Measurements from ENCODE around the gene SPATA6. TPM values are rescaled to one million over a fixed set of nuclear protein-coding genes. Genes with fewer than 3 reads are reported as not detected.
"Not testable (repeated sequence)": the region's sequence is repeated elsewhere in the genome, so short reads cannot be mapped to it uniquely, and the experiment has no call there.

Gene SPATA6
- total RNA-seq, 1 donor from 2014 or later, result 0.91 TPM

DNA sequence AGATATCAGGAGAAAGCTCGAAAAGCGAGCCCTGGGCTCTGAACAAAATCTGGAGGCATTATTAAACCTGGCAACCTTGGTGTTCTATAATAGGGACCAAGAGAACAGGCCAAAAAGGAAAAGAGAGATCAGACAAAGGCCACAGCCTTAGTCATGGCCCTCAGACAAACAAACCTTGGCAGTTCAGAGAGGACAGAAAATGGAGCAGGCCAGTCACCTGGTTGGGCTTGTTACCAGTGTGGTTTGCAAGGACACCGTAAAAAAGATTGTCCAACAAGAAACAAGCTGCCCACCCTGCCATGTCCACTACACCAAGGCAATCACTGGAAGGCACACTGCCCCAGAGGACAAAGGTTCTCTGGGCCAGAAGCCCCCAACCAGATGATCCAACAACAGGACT, 31.2 kb downstream of the SPATA6 start:
- H3K27ac Mint-ChIP-seq; H3K27me3 Mint-ChIP-seq (ENCODE audit: insufficient read depth); H3K36me3 Mint-ChIP-seq (ENCODE audit: low read depth); DNase-seq (ENCODE audit: low spot score); intact Hi-C loops (cut with micrococcal nuclease); H3K4me1 Mint-ChIP-seq (ENCODE audit: low read depth); H3K4me3 Mint-ChIP-seq: not testable (repeated sequence)
- peaks cover 23% of the 10 kb centered on the region for H3K9me3 Mint-ChIP-seq

DNA sequence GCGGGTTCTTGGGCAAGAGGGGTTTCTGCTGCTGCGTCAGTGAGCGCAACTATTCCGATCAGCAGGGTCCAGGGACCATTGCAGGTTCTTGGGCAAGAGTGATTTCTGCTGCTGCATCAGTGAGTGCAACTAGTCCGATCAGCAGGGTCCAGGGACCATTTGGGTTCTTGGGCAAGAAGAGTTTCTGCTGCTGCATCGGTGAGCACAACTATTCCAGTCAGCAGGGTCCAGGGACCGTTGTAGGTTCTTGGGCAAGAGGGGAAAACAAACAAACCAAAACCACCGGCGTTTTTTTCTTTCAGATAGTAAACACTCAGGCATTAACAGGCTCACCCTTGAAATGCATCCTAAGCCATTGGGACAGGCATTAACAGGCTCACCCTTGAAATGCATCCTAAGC, 32.6 kb downstream of the SPATA6 start:
- Mint-ChIP-seq H3K4me3 (no peak overlapping the region), H3K9me3 (peaks cover 21% of the 10 kb centered on the region), H3K27me3 (ENCODE audit: insufficient read depth) (no peaks in the 10 kb centered on the region), H3K36me3 (ENCODE audit: low read depth) (no peaks in the 10 kb centered on the region), H3K27ac (no peak overlapping the region), H3K4me1 (ENCODE audit: low read depth) (no peaks in the 10 kb centered on the region)
- DNase-seq (ENCODE audit: low spot score), result no peak
- intact Hi-C loops (cut with micrococcal nuclease), result no loop called here

DNA sequence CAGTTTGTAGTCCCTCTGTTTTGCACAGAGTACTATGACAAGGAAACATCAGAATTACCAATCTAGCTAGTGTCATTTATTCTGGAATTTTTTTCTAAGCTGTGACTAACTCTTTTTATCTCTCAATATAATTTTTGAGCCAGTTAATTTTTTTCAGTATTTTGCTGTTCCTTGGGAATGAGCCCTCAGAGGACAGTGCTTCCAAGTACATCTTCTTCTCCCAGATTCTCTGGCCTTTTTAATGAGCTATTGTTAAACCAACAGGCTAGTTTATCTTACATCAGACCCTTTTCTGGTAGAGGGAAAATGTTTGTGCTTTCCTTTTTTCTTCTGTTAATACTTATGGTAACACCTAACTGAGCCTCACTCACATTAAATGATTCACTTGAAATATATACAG, 34.6 kb downstream of the SPATA6 start:
- H3K27ac Mint-ChIP-seq; H3K36me3 Mint-ChIP-seq (ENCODE audit: low read depth); H3K4me3 Mint-ChIP-seq; DNase-seq (ENCODE audit: low spot score); H3K4me1 Mint-ChIP-seq (ENCODE audit: low read depth); intact Hi-C loops (cut with micrococcal nuclease); H3K27me3 Mint-ChIP-seq (ENCODE audit: insufficient read depth): not testable (repeated sequence)
- peaks cover 10% of the 10 kb centered on the region for H3K9me3 Mint-ChIP-seq

DNA sequence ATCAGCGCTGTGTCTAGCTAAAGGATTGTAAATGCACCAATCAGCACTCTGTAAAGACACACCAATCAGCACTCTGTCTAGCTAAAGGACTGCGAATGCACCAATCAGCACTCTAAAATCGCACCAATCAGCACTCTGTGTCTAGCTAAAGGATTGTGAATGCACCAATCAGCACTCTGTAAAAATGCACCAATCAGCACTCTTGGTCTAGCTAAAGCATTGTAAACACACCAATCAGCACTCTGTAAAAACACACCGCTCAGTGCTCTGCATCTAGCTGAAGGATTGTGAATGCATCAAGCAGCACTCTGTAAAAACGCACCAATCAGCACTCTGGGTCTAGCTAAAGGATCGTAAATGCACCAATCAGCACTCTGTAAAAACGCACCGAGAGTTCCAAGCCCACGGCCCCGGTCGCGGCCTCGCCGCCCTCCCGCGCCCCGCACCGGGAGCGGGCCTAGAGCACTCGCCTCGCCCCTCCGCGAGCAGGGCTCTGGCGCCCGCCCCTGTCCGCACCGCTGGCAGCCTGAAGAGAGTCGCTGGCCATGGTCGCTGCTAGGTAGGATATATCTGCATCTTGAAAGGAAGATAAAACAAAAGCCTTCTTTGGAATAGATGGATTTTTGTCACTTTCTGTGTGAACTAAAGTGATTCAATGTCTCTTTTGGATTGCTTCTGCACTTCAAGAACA, 36.5 kb downstream of the SPATA6 start:
- H3K36me3 Mint-ChIP-seq (ENCODE audit: low read depth); H3K27ac Mint-ChIP-seq; H3K4me3 Mint-ChIP-seq; H3K27me3 Mint-ChIP-seq (ENCODE audit: insufficient read depth); intact Hi-C loops (cut with micrococcal nuclease); H3K4me1 Mint-ChIP-seq (ENCODE audit: low read depth); DNase-seq (ENCODE audit: low spot score): not testable (repeated sequence)
- peaks cover 10% of the 10 kb centered on the region for H3K9me3 Mint-ChIP-seq

DNA sequence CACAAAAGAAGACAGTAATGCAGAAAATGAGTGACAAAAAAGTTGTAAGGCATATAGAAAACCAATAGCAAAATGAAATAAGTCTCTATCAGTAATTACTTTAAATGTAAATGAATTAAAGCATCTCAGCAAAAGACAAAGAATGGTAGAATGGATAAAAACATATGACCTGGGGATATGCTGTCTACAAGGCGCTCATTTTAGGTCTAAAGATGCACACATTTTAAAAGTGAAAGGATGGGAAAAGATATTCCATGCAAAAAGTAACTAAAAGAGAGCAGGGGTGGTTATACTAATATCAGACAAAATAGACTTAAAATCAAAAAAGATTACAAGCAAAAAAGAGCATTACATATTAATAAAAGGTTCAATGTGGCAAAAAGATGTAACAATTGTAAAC, 41.2 kb downstream of the SPATA6 start:
- Mint-ChIP-seq H3K4me1 (ENCODE audit: low read depth) (no peaks in the 10 kb centered on the region), H3K27me3 (ENCODE audit: insufficient read depth) (no peaks in the 10 kb centered on the region), H3K4me3 (no peak overlapping the region), H3K9me3 (peaks cover 1% of the 10 kb centered on the region), H3K27ac (no peak overlapping the region), H3K36me3 (ENCODE audit: low read depth) (no peaks in the 10 kb centered on the region)
- intact Hi-C loops (cut with micrococcal nuclease), result no loop called here
- DNase-seq (ENCODE audit: low spot score), result no peak

DNA sequence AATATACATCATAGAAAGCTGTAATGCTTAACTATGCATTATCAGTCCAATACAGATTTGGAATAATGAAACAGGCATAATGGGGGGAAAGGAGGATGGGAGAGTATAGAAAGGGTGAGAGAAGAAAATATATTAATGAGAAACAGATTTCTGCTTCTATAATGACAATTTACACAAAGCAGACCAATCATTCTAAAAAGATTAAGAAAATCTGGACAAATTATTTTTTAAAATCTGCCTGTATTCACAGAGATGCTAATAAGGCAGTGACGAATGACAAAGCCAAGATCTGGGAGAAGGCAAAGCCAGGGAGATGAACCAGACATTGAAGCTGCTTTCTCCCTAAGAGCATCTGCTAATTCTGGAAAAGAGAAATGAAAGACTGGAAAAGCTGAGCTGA, 50.0 kb downstream of the SPATA6 start:
- intact Hi-C loops (cut with micrococcal nuclease), result no loop called here
- Mint-ChIP-seq H3K27ac (no peak overlapping the region), H3K4me3 (no peak overlapping the region), H3K27me3 (ENCODE audit: insufficient read depth) (peaks cover 1% of the 10 kb centered on the region), H3K9me3 (no peaks in the 10 kb centered on the region), H3K4me1 (ENCODE audit: low read depth) (no peaks in the 10 kb centered on the region), H3K36me3 (ENCODE audit: low read depth) (no peaks in the 10 kb centered on the region)
- DNase-seq (ENCODE audit: low spot score), result no peak

DNA sequence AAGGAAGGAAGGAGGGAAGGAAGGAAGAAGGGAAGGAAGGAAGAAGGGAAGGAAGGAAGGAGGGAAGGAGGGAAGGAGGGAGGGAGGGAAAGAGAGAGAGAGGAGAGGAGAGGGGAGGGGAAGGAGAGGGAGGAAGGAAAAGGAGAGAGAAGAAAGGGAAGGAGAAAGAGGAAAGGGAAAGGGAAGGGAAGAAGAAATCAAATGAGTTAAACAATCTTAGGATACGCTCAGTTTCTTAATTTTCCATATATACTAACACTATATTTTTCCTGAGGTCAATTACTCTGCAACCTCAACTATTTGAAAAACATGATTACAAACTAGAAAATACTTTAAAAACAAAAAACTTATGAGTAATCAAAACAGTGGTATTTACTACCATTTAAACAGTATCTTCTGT, 53.3 kb downstream of the SPATA6 start:
- no peaks in the 10 kb centered on the region for H3K4me1 Mint-ChIP-seq (ENCODE audit: low read depth)
- no peaks in the 10 kb centered on the region for H3K36me3 Mint-ChIP-seq (ENCODE audit: low read depth)
- no peak for DNase-seq (ENCODE audit: low spot score)
- H3K9me3 Mint-ChIP-seq, result no peaks in the 10 kb centered on the region
- H3K27me3 Mint-ChIP-seq (ENCODE audit: insufficient read depth), result peaks cover 1% of the 10 kb centered on the region
- no peak overlapping the region for H3K27ac Mint-ChIP-seq
- no peak overlapping the region for H3K4me3 Mint-ChIP-seq
- intact Hi-C loops (cut with micrococcal nuclease), result no loop called here

DNA sequence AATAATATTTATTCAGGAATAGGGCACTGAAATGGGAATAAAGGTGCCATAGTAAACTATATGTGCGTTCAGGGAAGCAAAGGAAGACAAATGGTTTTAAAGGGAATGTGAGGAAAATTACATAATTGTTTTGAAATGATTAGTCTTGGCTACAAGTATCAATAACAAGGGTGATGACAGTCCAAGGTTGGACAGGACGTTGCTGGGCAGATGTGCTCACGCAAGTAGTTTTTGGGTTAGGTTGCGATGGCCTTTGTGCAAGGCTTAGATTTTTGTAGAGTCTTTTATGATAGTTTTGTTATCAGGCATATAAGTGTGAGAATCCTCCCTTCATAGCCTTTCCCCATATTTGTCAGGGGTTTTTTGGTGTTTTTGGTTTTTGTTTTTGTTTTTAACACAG, 57.0 kb downstream of the SPATA6 start:
- Mint-ChIP-seq H3K36me3 (ENCODE audit: low read depth) (no peaks in the 10 kb centered on the region), H3K4me1 (ENCODE audit: low read depth) (no peaks in the 10 kb centered on the region), H3K9me3 (no peaks in the 10 kb centered on the region), H3K4me3 (no peak overlapping the region), H3K27ac (no peak overlapping the region), H3K27me3 (ENCODE audit: insufficient read depth) (peaks cover 1% of the 10 kb centered on the region)
- no peak for DNase-seq (ENCODE audit: low spot score)
- intact Hi-C loops (cut with micrococcal nuclease), result no loop called here

DNA sequence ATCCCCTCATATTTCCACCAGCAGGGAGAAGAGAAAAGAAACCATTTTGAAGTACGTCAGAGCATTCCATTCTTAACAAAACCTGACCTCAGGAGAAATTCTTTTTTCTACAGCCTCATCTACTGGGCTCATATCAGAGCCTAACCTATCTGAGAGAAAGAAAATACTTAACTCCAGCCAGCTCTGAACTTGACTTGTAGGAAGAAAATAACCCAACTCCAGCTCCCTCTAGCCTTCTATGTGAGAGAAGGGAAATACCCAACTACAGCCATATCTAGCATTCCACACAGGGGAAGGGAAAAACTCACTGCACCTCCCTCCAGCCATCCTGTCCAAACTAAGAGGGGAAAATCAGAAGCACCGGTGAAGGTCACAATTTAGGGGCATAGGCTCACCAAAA, 57.7 kb downstream of the SPATA6 start:
- no peak overlapping the region for H3K27ac Mint-ChIP-seq

DNA sequence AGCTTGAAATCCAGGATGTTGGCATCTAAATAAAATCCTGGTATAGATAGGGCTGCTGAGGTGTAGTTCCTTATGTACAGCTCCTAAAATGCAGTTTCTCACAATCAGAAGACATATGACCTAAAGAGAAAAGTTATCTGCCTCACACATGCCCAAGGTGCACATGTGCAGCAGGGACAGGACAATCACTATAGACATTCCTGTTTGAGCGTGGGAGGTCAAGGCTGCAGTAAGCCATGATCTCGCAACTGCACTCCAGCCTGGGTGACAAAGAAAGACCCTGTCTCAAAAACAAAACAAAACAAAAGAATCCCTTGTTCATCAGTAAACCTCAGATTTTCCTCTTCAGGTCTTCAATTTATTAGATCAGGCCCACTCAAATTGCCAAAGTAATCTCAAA, 66.1 kb downstream of the SPATA6 start:
- no peak for DNase-seq (ENCODE audit: low spot score)
- Mint-ChIP-seq H3K9me3 (no peaks in the 10 kb centered on the region), H3K27ac (no peak overlapping the region), H3K36me3 (ENCODE audit: low read depth) (no peaks in the 10 kb centered on the region), H3K4me1 (ENCODE audit: low read depth) (no peaks in the 10 kb centered on the region), H3K27me3 (ENCODE audit: insufficient read depth) (peaks cover 2% of the 10 kb centered on the region), H3K4me3 (no peak overlapping the region)
- intact Hi-C loops (cut with micrococcal nuclease), result no loop called here

More for the DNA sequence above, 57.7 kb downstream of the SPATA6 start:
- no peak overlapping the region for H3K4me3 Mint-ChIP-seq
- DNase-seq (ENCODE audit: low spot score), result no peak
- H3K4me1 Mint-ChIP-seq (ENCODE audit: low read depth), result no peaks in the 10 kb centered on the region
- no peaks in the 10 kb centered on the region for H3K9me3 Mint-ChIP-seq
- no peaks in the 10 kb centered on the region for H3K36me3 Mint-ChIP-seq (ENCODE audit: low read depth)
- H3K27me3 Mint-ChIP-seq (ENCODE audit: insufficient read depth), result peaks cover 1% of the 10 kb centered on the region
- intact Hi-C loops (cut with micrococcal nuclease), result no loop called here

DNA sequence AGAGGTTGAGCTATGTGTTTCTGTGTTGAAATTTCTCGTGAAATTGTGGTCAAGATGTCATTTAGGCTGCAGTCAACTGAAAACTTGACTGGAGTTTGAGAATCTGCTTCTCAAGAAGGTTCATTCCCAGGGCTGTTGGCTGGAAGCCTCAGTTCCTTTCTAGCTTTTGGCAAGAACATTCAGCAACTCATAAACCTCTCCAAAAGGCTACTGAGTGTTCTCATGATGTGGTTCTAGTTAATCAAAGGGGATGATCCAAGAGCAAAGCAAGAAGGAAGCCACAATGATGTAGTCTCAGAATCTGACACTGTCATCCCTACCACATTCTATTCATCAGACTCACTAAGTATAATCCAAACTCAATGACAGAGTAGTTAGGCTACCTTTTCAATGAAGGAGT, 66.6 kb downstream of the SPATA6 start:
- Mint-ChIP-seq H3K4me3 (no peak overlapping the region), H3K27me3 (ENCODE audit: insufficient read depth) (peaks cover 2% of the 10 kb centered on the region), H3K36me3 (ENCODE audit: low read depth) (no peaks in the 10 kb centered on the region), H3K27ac (no peak overlapping the region), H3K4me1 (ENCODE audit: low read depth) (no peaks in the 10 kb centered on the region), H3K9me3 (no peaks in the 10 kb centered on the region)
- intact Hi-C loops (cut with micrococcal nuclease), result no loop called here
- DNase-seq (ENCODE audit: low spot score), result no peak

DNA sequence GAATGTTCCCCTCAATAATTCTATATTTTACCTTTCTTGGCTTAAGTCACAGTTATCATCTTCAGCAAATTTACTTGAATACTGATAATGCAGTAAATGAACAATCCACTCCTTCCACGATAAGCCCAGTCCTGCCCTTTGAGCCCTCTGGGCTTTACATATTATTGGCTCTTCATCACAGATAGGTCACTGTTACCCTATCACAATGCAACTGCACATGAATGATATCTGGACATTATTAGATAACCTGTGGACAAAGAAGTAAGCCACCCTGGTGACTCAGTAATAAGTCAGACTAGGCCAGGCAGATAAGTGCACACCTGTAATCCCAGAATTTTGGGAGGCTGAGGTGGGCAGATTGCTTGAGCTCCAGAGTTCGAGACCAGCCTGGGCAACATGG, 69.4 kb downstream of the SPATA6 start:
- intact Hi-C loops (cut with micrococcal nuclease), result no loop called here
- Mint-ChIP-seq H3K4me3 (no peak overlapping the region), H3K9me3 (no peaks in the 10 kb centered on the region), H3K27me3 (ENCODE audit: insufficient read depth) (peaks cover 2% of the 10 kb centered on the region), H3K27ac (no peak overlapping the region), H3K36me3 (ENCODE audit: low read depth) (no peaks in the 10 kb centered on the region), H3K4me1 (ENCODE audit: low read depth) (no peaks in the 10 kb centered on the region)
- DNase-seq (ENCODE audit: low spot score), result no peak

DNA sequence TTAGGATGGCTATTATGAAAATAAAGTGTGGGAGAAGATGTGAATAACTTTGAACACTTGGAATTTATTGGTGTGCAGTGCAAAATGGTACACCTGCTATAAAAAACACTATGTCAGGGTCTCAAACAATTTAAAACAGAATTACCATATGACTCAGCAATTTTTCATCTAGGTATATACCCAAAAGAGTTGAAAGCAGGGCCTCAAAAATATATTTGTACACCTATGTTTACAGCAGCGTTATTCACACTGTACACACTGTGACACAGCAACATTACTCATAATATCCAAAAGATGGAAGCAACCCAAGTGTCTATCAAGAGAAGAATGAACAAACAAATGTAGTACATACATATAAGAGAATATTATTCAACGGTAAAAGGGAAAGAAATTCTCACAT, 75.8 kb downstream of the SPATA6 start:
- H3K27me3 Mint-ChIP-seq (ENCODE audit: insufficient read depth), result no peaks in the 10 kb centered on the region
- H3K27ac Mint-ChIP-seq, result no peak overlapping the region
- intact Hi-C loops (cut with micrococcal nuclease), result no loop called here
- no peak for DNase-seq (ENCODE audit: low spot score)
- H3K4me1 Mint-ChIP-seq (ENCODE audit: low read depth), result no peaks in the 10 kb centered on the region
- H3K36me3 Mint-ChIP-seq (ENCODE audit: low read depth), result no peaks in the 10 kb centered on the region
- H3K4me3 Mint-ChIP-seq, result no peak overlapping the region
- no peaks in the 10 kb centered on the region for H3K9me3 Mint-ChIP-seq

DNA sequence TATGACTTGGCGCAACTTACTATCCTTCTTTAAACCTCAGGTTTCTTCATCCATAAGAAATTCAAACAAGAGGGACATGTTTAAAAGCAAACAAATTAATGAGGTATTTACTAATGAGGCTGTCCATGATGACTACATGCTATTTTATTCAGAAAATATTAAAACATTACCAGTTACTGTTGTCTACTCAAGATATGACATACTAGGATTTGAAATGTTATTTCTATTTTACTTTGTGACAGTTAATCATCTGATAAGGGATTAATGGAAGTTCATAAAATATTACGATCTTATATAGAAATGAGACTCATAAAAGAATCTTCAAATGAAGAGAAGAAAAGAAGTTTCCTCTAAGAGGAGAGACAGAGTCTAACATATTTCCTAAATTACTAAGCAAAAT, 80.1 kb downstream of the SPATA6 start:
- no peak overlapping the region for H3K4me3 Mint-ChIP-seq
- intact Hi-C loops (cut with micrococcal nuclease), result no loop called here
- no peak overlapping the region for H3K27ac Mint-ChIP-seq
- H3K9me3 Mint-ChIP-seq, result no peaks in the 10 kb centered on the region
- H3K36me3 Mint-ChIP-seq (ENCODE audit: low read depth), result no peaks in the 10 kb centered on the region
- no peak for DNase-seq (ENCODE audit: low spot score)
- no peaks in the 10 kb centered on the region for H3K27me3 Mint-ChIP-seq (ENCODE audit: insufficient read depth)
- H3K4me1 Mint-ChIP-seq (ENCODE audit: low read depth), result no peaks in the 10 kb centered on the region

Data from activated T-helper 1 cell treated with anti-CD3 and anti-CD28 coated beads, Interleukin-12 subunit alpha, Interleukin-12 subunit beta, Interleukin-2, Interleukin-4 antibody, amounts not matched to agents 30 ng/mL and 10 ng/mL and 1 ng/mL, durations not matched to agents 14 hours and 24 hours and 36 hours (primary cell).